ENCODE measurements around the gene DQX1.

Gene DQX1

DNA sequence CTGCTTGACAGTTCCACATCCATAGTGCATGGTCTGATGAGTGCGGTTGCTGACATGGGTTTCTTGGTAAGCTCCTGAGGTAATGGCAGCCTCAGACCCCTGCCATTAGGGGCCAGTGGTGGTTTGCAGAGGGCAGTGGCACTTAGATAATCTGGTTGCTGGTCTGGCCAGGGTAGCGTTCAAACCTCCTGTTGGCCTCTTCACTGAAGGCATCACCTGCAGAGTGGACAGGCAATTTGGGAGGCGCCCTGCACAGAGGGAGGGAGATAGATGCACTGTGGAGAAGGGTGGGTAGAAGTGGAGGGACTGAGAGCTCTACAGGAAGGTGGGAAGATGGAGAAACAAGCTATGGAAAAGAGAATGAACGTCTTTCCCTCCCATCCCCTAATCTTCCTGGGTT is 7.4 kb upstream of the DQX1 start:
- no peak for DNase-seq (ENCODE audit: low read depth in 1 of 2, low spot score in 1 of 2)
- no peaks in the 10 kb centered on the region for H3K27me3 ChIP-seq (ENCODE audit: insufficient read depth, poor library complexity, severe bottlenecking)
- TF ChIP-seq GABPA (IDR thresholded peaks at IDR 0.05; ENCODE audit: low read depth) (no peak), SPI1 (IDR thresholded peaks at IDR 0.05; ENCODE audit: borderline replicate concordance, low read depth) (no peak), POLR2AphosphoS5 (IDR thresholded peaks at IDR 0.05; ENCODE audit: low read depth) (no peak; the same call in 1 of the 2 replicates)
- TF ChIP-seq, protein P1, sequence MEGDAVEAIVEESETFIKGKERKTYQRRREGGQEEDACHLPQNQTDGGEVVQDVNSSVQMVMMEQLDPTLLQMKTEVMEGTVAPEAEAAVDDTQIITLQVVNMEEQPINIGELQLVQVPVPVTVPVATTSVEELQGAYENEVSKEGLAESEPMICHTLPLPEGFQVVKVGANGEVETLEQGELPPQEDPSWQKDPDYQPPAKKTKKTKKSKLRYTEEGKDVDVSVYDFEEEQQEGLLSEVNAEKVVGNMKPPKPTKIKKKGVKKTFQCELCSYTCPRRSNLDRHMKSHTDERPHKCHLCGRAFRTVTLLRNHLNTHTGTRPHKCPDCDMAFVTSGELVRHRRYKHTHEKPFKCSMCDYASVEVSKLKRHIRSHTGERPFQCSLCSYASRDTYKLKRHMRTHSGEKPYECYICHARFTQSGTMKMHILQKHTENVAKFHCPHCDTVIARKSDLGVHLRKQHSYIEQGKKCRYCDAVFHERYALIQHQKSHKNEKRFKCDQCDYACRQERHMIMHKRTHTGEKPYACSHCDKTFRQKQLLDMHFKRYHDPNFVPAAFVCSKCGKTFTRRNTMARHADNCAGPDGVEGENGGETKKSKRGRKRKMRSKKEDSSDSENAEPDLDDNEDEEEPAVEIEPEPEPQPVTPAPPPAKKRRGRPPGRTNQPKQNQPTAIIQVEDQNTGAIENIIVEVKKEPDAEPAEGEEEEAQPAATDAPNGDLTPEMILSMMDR (IDR thresholded peaks at IDR 0.05; ENCODE audit: insufficient read depth, low read length) = no peak
- TF ChIP-seq, protein P2, sequence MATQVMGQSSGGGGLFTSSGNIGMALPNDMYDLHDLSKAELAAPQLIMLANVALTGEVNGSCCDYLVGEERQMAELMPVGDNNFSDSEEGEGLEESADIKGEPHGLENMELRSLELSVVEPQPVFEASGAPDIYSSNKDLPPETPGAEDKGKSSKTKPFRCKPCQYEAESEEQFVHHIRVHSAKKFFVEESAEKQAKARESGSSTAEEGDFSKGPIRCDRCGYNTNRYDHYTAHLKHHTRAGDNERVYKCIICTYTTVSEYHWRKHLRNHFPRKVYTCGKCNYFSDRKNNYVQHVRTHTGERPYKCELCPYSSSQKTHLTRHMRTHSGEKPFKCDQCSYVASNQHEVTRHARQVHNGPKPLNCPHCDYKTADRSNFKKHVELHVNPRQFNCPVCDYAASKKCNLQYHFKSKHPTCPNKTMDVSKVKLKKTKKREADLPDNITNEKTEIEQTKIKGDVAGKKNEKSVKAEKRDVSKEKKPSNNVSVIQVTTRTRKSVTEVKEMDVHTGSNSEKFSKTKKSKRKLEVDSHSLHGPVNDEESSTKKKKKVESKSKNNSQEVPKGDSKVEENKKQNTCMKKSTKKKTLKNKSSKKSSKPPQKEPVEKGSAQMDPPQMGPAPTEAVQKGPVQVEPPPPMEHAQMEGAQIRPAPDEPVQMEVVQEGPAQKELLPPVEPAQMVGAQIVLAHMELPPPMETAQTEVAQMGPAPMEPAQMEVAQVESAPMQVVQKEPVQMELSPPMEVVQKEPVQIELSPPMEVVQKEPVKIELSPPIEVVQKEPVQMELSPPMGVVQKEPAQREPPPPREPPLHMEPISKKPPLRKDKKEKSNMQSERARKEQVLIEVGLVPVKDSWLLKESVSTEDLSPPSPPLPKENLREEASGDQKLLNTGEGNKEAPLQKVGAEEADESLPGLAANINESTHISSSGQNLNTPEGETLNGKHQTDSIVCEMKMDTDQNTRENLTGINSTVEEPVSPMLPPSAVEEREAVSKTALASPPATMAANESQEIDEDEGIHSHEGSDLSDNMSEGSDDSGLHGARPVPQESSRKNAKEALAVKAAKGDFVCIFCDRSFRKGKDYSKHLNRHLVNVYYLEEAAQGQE (IDR thresholded peaks at IDR 0.05; ENCODE audit: insufficient replicate concordance, low read depth) = no peak
- H3K27ac ChIP-seq (replicated peaks) = no peak overlapping the region
- H3K4me3 ChIP-seq (replicated peaks; ENCODE audit: insufficient read depth, low read length) = no peak overlapping the region

DNA sequence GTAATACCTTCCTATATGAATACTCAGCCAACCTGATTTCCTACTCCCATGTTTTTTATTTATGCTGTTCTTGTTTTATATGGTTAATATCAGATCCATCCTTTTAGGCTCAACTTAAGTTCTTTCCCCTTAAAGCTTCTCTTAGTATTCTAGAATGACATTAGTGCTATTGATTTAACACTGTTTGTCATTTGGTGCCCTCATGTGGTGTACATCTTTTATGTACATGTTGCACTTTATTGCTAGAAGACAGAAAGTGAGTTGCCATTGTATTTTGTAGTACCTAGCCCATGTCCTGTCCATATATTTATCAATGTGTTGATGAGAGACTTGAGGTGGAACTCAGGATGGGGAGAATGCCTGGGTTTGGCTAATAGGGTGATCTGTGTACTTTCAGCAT is 6.2 kb upstream of the DQX1 start:
- DNase-seq (ENCODE audit: low read depth in 1 of 2, low spot score in 1 of 2) = no peak
- H3K4me3 ChIP-seq (replicated peaks; ENCODE audit: insufficient read depth, low read length) = no peak overlapping the region
- H3K27me3 ChIP-seq (ENCODE audit: insufficient read depth, poor library complexity, severe bottlenecking) = no peaks in the 10 kb centered on the region
- TF ChIP-seq POLR2AphosphoS5 (IDR thresholded peaks at IDR 0.05; ENCODE audit: low read depth) = no peak
- TF ChIP-seq, protein P1 (IDR thresholded peaks at IDR 0.05; ENCODE audit: insufficient read depth, low read length) = peak; percentile 31
- no peak overlapping the region for H3K27ac ChIP-seq (replicated peaks)

DNA sequence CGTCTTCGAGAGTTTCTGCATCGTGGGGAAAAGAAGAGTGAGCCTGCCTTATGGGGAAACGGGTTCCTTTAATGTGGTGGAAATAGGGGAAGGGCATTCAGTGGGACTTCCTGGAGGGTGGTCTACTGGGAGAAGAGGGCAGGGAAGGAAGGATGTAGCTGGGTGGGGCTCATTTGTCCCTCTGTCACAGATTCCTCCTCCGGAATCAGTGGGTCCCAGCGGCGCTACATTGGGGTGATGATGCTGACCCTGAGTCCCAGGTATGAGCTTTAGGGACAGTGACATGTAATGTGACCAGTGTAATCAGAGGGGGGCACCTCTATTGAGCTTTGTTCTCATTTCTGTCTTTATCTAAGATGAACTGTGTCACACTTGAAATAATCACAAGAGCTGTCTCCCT is 5.6 kb upstream of the DQX1 start:
- no peak for DNase-seq (ENCODE audit: low read depth in 1 of 2, low spot score in 1 of 2)

More for the DNA sequence above, 5.6 kb upstream of the DQX1 start:
- TF ChIP-seq, protein P2 (IDR thresholded peaks at IDR 0.05; ENCODE audit: insufficient replicate concordance, low read depth) = no peak
- TF ChIP-seq GABPA (IDR thresholded peaks at IDR 0.05; ENCODE audit: low read depth) (no peak), POLR2AphosphoS5 (IDR thresholded peaks at IDR 0.05; ENCODE audit: low read depth) (no peak), SPI1 (IDR thresholded peaks at IDR 0.05; ENCODE audit: borderline replicate concordance, low read depth) (no peak)
- TF ChIP-seq, protein P1 (IDR thresholded peaks at IDR 0.05; ENCODE audit: insufficient read depth, low read length) = no peak
- Histone ChIP-seq H3K27me3 (ENCODE audit: insufficient read depth, poor library complexity, severe bottlenecking) (no peaks in the 10 kb centered on the region), H3K27ac (replicated peaks) (no peak overlapping the region), H3K4me3 (replicated peaks; ENCODE audit: insufficient read depth, low read length) (no peak overlapping the region)

Measured in HL-60 (cell line).